SHP77 (cell line): ENCODE results near the gene FANCM.

ENCODE experiments used
- DNase-seq, 2 experiments: peaks; one replicate each; lab custom pipeline; 2025; lab: John Stamatoyannopoulos, UW

FANCM gene, protein sequence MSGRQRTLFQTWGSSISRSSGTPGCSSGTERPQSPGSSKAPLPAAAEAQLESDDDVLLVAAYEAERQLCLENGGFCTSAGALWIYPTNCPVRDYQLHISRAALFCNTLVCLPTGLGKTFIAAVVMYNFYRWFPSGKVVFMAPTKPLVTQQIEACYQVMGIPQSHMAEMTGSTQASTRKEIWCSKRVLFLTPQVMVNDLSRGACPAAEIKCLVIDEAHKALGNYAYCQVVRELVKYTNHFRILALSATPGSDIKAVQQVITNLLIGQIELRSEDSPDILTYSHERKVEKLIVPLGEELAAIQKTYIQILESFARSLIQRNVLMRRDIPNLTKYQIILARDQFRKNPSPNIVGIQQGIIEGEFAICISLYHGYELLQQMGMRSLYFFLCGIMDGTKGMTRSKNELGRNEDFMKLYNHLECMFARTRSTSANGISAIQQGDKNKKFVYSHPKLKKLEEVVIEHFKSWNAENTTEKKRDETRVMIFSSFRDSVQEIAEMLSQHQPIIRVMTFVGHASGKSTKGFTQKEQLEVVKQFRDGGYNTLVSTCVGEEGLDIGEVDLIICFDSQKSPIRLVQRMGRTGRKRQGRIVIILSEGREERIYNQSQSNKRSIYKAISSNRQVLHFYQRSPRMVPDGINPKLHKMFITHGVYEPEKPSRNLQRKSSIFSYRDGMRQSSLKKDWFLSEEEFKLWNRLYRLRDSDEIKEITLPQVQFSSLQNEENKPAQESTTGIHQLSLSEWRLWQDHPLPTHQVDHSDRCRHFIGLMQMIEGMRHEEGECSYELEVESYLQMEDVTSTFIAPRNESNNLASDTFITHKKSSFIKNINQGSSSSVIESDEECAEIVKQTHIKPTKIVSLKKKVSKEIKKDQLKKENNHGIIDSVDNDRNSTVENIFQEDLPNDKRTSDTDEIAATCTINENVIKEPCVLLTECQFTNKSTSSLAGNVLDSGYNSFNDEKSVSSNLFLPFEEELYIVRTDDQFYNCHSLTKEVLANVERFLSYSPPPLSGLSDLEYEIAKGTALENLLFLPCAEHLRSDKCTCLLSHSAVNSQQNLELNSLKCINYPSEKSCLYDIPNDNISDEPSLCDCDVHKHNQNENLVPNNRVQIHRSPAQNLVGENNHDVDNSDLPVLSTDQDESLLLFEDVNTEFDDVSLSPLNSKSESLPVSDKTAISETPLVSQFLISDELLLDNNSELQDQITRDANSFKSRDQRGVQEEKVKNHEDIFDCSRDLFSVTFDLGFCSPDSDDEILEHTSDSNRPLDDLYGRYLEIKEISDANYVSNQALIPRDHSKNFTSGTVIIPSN (N-terminal part only)

DNA sequence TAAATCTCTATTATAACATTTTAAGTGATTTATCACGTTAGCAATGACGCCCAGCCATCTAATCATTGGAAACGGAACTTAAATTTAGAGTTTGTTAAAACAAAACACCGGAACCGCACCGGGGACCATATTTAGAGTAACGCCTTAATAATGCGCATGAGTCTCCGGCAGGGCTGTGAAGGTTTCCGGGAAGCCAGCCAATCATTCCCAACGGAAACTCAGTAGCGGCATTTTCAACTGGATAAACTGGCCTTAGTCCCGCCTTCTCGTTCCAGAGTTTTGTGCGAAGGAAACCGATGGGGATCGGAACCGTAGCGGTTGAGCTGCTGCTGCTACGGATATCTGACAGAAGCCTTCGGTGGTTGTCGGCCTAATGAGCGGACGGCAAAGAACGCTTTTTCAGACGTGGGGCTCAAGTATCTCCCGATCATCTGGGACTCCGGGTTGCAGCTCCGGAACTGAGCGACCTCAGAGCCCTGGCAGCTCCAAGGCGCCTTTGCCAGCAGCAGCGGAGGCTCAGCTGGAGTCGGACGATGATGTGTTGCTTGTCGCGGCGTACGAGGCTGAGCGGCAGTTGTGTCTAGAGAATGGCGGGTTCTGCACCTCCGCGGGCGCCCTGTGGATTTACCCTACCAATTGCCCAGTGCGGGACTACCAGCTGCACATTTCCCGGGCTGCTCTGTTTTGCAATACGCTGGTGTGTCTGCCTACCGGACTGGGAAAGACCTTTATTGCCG, at the start of gene FANCM:
TSS of gene FANCM (plus strand) at position 272 of the 737 bp plus-strand sequence. CDS start at position 374, 102 bp downstream.
- peak; percentile 96 to 98 for DNase-seq

DNA sequence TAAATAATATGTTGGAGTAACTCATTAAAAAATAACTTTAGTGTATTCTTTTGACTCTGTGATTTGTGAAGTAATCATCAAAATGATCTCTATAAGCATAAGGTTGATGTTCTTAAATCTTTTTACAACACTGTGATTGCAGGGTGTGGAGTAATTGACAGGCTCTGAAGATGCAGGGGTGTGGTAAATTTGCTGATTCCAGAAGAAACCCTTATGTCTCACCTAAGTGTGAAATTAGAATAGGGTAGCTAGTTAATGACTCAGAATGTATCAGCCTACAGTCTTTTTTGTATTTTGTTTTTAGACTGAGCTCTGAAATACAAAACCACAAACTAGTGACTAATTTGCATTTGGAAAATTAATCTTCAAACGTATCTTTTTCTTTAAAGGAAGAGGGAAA, 45.9 kb upstream of the FANCM start:
- DNase-seq: no peak

GRCh38 chr14:45091710-45092109, 44.0 kb upstream of the FANCM start:
- no peak for DNase-seq

DNA sequence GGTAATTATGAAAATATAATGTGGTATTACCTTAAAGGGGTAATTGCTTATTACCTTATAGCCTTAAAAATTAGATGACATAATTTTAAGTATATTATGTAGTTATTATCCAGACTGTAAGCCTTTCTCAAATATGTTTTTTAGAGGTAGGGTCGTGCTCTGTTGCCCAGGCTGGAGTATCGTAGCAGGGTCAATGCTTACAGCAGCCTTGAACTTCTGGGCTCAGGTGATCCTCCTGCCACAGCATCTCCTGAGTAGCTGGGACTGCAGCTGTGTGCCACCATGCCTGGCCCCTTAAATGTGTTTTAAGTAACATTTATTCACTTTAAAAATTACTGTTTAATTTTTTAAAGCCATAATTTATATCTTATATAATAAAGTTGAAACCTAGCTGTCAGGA, 41.5 kb upstream of the FANCM start:
- DNase-seq: no peak

- no peak for DNase-seq
These were observed 40.6 kb upstream of the FANCM start for GRCh38 chr14:45095143-45095542.

GRCh38 chr14:45096218-45096617, 39.5 kb upstream of the FANCM start:
- DNase-seq: no peak

- no peak for DNase-seq
These were observed 31.9 kb upstream of the FANCM start for GRCh38 chr14:45103806-45104205.

DNA sequence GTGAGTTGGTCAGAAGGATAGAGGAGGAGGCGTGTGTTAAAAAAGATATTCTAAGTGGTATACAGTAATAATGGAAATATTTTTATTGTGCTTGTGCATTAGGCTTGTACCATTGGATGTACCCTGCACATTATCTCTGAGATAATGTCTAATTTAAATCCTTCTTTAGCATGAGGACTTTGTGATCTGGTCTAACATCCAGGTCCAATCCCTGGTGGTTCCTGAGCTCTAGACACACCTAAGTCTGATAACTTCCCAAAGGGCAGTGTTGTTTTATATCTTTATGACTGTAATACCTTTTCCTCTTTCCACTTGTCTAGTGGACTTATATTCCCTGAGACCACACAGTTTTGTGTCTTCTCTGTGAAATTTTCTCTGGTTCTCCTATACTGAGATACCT, 31.2 kb upstream of the FANCM start:
- DNase-seq: no peak

GRCh38 chr14:45112896-45113781, 22.6 kb upstream of the FANCM start:
- DNase-seq: peak; percentile 38 to 65

DNA sequence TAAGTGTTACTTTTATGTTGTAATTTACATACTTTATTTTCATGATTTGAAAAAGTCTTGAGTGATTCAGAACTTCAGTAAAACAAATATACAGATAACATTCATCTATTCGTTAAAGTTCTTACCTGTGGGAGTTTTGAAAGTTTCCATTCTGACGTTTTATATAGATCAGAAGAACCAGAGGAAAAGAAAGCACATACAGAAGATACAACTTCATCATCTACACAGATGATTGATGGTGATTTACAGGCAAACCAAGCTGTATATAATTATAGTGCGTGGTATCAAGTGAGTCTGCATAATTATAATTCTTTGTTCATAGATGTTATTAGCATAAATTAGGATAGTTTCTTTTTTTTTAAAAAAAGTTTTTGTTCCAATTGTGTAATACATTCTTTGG, 21.4 kb upstream of the FANCM start:
- DNase-seq: no peak

DNA sequence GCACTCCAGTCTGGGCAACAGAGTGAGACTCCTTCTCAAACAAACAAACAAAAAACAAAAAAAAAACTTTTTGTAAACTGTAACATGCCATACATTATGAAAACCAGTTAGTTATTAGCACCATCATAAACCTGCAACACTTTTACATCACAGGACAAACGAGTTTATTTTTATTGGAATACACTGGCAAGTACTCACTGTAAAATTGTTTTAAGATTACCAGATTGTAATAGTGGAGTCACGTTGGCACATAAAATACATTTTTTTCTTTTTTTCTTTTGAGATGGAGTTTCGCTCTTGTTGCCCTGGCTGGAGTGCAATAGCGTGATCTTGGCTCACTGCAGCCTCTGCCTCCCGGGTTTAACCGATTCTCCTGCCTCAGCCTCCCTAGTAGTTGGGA, 17.1 kb upstream of the FANCM start:
- no peak for DNase-seq

- DNase-seq: no peak
These were observed 15.6 kb upstream of the FANCM start for GRCh38 chr14:45120096-45120495.

- DNase-seq: no peak
These were observed 12.5 kb upstream of the FANCM start for GRCh38 chr14:45123271-45123670.

DNA sequence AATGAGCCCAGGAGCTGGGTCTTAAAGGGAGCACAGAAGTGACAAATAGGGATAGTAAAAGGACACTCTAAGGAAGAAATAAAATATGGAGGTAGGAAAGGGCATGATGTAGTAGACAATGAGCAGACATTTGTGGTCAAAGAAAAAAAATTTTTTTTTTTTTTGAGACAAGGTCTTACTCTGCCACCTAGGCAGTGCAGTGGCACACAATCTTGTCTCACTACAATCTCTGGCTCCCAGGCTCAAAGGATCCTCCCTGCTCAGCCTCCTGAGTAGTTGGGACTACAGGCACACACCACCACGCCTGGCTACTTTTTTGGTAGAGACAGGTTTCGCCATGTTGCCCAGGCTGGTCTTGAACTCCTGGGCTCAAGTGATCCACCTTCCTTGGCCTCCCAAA, 10.0 kb upstream of the FANCM start:
- DNase-seq: no peak

DNA sequence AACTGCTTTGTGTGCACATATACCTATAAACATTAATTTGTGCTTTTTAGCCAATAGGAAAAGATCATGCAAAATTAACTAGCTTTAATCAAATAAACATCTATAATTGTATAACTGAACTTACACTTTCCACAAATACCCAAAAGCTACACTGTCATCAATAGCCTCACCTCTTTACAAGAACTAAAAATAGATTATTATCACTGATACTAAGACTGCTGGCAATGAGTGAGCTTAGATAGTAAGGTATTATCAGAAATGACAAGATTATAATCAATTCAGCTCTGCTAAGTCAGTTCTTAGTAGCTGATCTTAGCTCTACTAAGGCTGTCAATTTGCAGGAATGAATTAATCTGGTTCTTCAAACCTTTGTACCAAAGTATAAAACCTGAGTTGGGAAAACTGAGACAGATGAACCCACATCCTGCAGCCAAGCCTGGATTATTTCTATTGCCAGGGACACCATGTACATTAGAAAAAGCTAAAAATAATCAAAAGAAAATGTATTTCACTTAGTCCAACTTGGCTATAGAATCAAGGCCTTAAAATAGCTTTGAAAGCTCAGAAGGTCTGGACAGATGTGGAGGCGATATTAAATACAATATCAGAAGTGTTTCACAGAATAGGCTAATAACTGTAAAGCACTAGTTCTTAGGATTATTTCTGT, 6.6 kb upstream of the FANCM start:
- DNase-seq: no peak

GRCh38 chr14:45133683-45134050, 2.1 kb upstream of the FANCM start:
- no peak for DNase-seq

- peak; percentile 98 for DNase-seq
These were observed 1.4 kb upstream of the FANCM start, which contains the start of gene FKBP3 for GRCh38 chr14:45134051-45134958. TSS of gene FKBP3 (minus strand) at chr14:45134481. CDS start at chr14:45134456, 25 bp downstream.

DNA sequence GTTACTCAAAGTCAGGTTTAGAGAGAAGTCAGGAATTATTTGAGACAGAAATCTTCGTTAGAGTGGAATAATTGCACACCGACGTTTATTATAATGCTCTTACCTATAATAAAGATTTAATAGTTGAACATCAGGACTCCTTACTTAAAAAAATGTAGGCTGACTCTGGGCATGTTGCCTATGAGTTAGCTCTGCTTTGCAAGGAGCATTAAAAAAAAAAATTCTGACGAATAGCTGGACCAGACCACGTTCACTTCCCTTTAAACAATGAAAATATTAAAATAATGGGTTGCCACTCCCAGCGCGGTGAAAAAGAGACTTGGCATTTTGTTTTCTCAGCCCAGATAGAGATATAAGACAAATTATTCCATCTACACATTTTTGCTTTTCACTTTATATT, 574 bp upstream of the FANCM start:
- DNase-seq: no peak

DNA sequence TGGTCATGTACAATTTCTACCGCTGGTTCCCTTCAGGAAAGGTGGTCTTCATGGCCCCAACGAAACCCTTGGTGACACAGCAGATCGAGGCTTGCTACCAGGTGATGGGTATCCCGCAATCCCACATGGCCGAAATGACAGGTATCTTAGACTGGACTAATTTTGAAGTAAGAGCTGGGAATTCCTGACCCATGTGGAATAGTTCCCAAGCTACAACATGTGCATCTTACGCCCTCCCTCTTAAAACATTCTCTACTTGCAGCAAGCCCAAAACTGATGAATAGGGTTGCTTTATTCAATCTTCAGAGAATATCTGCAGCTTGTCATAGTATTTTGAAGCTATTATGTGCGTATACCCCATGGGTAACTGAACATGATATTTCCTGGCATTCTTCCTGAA, 669 bp downstream of the FANCM start:
- no peak for DNase-seq
